K562 (cell line): ENCODE results near the gene TOR3A. TPM values are rescaled to one million over a fixed set of nuclear protein-coding genes. Genes with fewer than 3 reads are reported as not detected.

Experiments used
- CBFA2T2 ChIP-seq: fragments of 450-650 bp; conservative IDR thresholded peaks from 2 replicates; pipeline ENCODE4 v1.6.1; 2017; ENCODE audit warnings: mild to moderate bottlenecking
- DNMT1 ChIP-seq: fragments of 450-650 bp; IDR thresholded peaks from 2 replicates; pipeline ENCODE4 v1.6.1; 2016; ENCODE audit warnings: antibody characterized with exemption, mild to moderate bottlenecking
- EP300 ChIP-seq: IDR thresholded peaks from 2 replicates; pipeline ENCODE4 v1.6.1; 2012; ENCODE audit warnings: low read length, improper control_type of control experiment
- ETV1 ChIP-seq: fragments of 450-650 bp; conservative IDR thresholded peaks from 2 replicates; pipeline ENCODE4 v1.6.1; 2016; ENCODE audit warnings: missing genetic modification characterization, control low read depth, low read depth, missing compliant biosample characterization
- FOXJ2 ChIP-seq: fragments of 200-800 bp; sonication (Bioruptor generic); IDR thresholded peaks from 2 replicates; pipeline ENCODE4 v1.6.1; 2016; ENCODE audit warnings: missing genetic modification characterization, missing compliant biosample characterization
- GATAD2B ChIP-seq: fragments of 450-650 bp; IDR thresholded peaks from 2 replicates; pipeline ENCODE4 v1.6.1; 2017; ENCODE audit warnings: mild to moderate bottlenecking, borderline replicate concordance
- KDM4B ChIP-seq, 2 experiments: fragments of 450-650 bp in 1 of 2; sonication (generic) in 1 of 2; IDR thresholded peaks; 2 replicates each; pipeline ENCODE4 v1.6.1; 2016 to 2017; ENCODE audit warnings: borderline replicate concordance in 2 of 2, antibody characterized with exemption in 1 of 2, low read depth in 1 of 2, mild to moderate bottlenecking in 1 of 2
- MTA2 ChIP-seq: fragments of 450-650 bp; IDR thresholded peaks from 2 replicates; pipeline ENCODE4 v1.6.1; 2016; ENCODE audit warnings: low read depth
- NCOA2 ChIP-seq, 2 experiments: fragments of 450-650 bp; IDR thresholded peaks; 2 replicates each; pipeline ENCODE4 v1.6.1; 2018; ENCODE audit warnings: mild to moderate bottlenecking in 2 of 2, moderate library complexity in 1 of 2; ENCODE audit not compliant: partially characterized antibody in 2 of 2
- PCBP2 ChIP-seq: fragments of 200-400 bp; formaldehyde crosslinking; IDR thresholded peaks from 2 replicates; pipeline ENCODE4 v1.6.1; 2018; ENCODE audit warnings: low read length, low read depth, mild to moderate bottlenecking, moderate library complexity; ENCODE audit not compliant: poor library complexity, severe bottlenecking
- RBM39 ChIP-seq: fragments of 200-400 bp; formaldehyde crosslinking; optimal IDR thresholded peaks from 2 replicates; pipeline ENCODE3; 2018; ENCODE audit warnings: low read depth, low read length
- XRCC4 ChIP-seq: IDR thresholded peaks from one replicate; pipeline ENCODE4 v1.6.1; 2011; ENCODE audit not compliant: insufficient read depth, insufficient read length; ENCODE audit errors: extremely low read depth
- YBX1 ChIP-seq: fragments of 450-650 bp; IDR thresholded peaks from 2 replicates; pipeline ENCODE4 v1.7.1; 2016; ENCODE audit warnings: mild to moderate bottlenecking
- ZNF133 ChIP-seq: fragments of 250-450 bp; sonication (Bioruptor Pico); IDR thresholded peaks from 2 replicates; pipeline ENCODE4 v1.4.0; 2020; ENCODE audit warnings: mild to moderate bottlenecking
- ZNF280B ChIP-seq: fragments of 250-450 bp; sonication (Bioruptor Pico); IDR thresholded peaks from 2 replicates; pipeline ENCODE4 v1.5.1; 2021; ENCODE audit warnings: mild to moderate bottlenecking
- ZNF316 ChIP-seq: fragments of 450-650 bp; IDR thresholded peaks from 2 replicates; pipeline ENCODE4 v1.6.1; 2016
- ZNF668 ChIP-seq: fragments of 250-450 bp; sonication (Bioruptor Pico); IDR thresholded peaks from 2 replicates; pipeline ENCODE4 v1.8.0; 2022; ENCODE audit warnings: mild to moderate bottlenecking, inconsistent platforms
- ZNF740 ChIP-seq, 3 experiments: fragments of 200-800 bp in 1 of 3; sonication (Bioruptor generic) in 1 of 3; sonication (generic) in 1 of 3; formaldehyde crosslinking in 1 of 3; IDR thresholded peaks; 2 replicates each; pipeline versions ENCODE4 v1.6.1 to v1.8.0; 2016 to 2022; ENCODE audit warnings: mild to moderate bottlenecking in 2 of 3, missing compliant biosample characterization in 2 of 3, missing genetic modification characterization in 2 of 3, missing genetic modification reagents in 1 of 3
- ZNF764 ChIP-seq: fragments of 250-450 bp; sonication (Bioruptor Pico); IDR thresholded peaks from 2 replicates; pipeline ENCODE4 v1.4.0; 2020; ENCODE audit warnings: low read depth, mild to moderate bottlenecking, moderate library complexity
- ZNF766 ChIP-seq: fragments of 200-800 bp; sonication (Bioruptor generic); conservative IDR thresholded peaks from 2 replicates; pipeline ENCODE4 v1.6.1; 2016; ENCODE audit warnings: missing genetic modification characterization, missing compliant biosample characterization
- ZNF785 ChIP-seq: fragments of 250-450 bp; sonication (Bioruptor Pico); IDR thresholded peaks from 2 replicates; pipeline ENCODE4 v1.4.0; 2020; ENCODE audit warnings: mild to moderate bottlenecking
- polyA plus RNA-seq, 8 experiments: library from polyadenylated mRNA; depleted of rRNA in 4 of 8; stranded (reverse) in 5 of 8; unstranded in 3 of 8; fragments of >200 nt; fragmentation: Nextera tagmentation in 2 of 8; fragmentation: Illumina TruSeq in 1 of 8; extraction: Ambion mirVana in 2 of 8; extraction: Trizol in 1 of 8; gene quantifications; 2 replicates each; pipeline versions ENCODE4 v1.2.1 to v1.2.3, GENCODE V29; 2011 to 2014; ENCODE audit warnings: inconsistent platforms in 1 of 8, missing spikeins in 1 of 8
- total RNA-seq, 7 experiments: library from RNA; depleted of rRNA in 6 of 7; stranded (reverse); fragments of >200 nt in 6 of 7; fragmentation: Illumina TruSeq in 2 of 7; extraction: Trizol in 2 of 7; gene quantifications; 2 replicates each; pipeline versions ENCODE4 v1.2.1 to v1.2.3, GENCODE V29; 2011 to 2021; ENCODE audit warnings: low replicate concordance in 1 of 7
- TF ChIP-seq, protein P1 (sequence below): fragments of 200-800 bp; sonication (Bioruptor generic); IDR thresholded peaks from 2 replicates; pipeline ENCODE4 v1.6.1; 2017; ENCODE audit warnings: missing genetic modification characterization, missing compliant biosample characterization
- TF ChIP-seq, protein P2 (sequence below): sonication (generic); IDR thresholded peaks from 2 replicates; pipeline ENCODE4 v1.6.1; 2016

The TOR3A gene
- total and polyA plus RNA-seq, 9 of the 15 experiments (the other 6 are each of a cell fraction or from before 2014, with no cell fraction given) = 7.9 to 94.5 (median 39.7) TPM

- no peak for TF ChIP-seq ZNF280B
- no peak for TF ChIP-seq ZNF133 (CRISPR knock-in tag)
- TF ChIP-seq ZNF316 = no peak
- no peak for TF ChIP-seq ZNF785 (CRISPR knock-in tag)
- TF ChIP-seq GATAD2B = no peak
- TF ChIP-seq FOXJ2 (tag) = no peak; the same call in 1 of the 2 replicates
- peak; percentile 14; the same call in 1 of the 2 replicates for TF ChIP-seq EP300
- TF ChIP-seq MTA2 = no peak
- no peak for TF ChIP-seq ZNF740 (CRISPR knock-in tag; IDR thresholded peaks at IDR 0.05)
- TF ChIP-seq ZNF740 (tag; IDR thresholded peaks at IDR 0.05) = peak in 1 of 2 experiments; percentile 81; a peak in 2 of 4 replicates
- TF ChIP-seq RBM39 = no peak
- TF ChIP-seq, protein P1, sequence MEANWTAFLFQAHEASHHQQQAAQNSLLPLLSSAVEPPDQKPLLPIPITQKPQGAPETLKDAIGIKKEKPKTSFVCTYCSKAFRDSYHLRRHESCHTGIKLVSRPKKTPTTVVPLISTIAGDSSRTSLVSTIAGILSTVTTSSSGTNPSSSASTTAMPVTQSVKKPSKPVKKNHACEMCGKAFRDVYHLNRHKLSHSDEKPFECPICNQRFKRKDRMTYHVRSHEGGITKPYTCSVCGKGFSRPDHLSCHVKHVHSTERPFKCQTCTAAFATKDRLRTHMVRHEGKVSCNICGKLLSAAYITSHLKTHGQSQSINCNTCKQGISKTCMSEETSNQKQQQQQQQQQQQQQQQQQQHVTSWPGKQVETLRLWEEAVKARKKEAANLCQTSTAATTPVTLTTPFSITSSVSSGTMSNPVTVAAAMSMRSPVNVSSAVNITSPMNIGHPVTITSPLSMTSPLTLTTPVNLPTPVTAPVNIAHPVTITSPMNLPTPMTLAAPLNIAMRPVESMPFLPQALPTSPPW (CRISPR knock-in tag) = no peak
- TF ChIP-seq CBFA2T2 = no peak
- peak; percentile 60; the same call in 1 of the 2 replicates for TF ChIP-seq ZNF668
- TF ChIP-seq ZNF766 = peak; percentile 89
- TF ChIP-seq ZNF764 (CRISPR knock-in tag) = no peak
- TF ChIP-seq NCOA2 (IDR thresholded peaks at IDR 0.05; ENCODE audit: partially characterized antibody in 2 of 2) = no peak
- TF ChIP-seq, protein P2, sequence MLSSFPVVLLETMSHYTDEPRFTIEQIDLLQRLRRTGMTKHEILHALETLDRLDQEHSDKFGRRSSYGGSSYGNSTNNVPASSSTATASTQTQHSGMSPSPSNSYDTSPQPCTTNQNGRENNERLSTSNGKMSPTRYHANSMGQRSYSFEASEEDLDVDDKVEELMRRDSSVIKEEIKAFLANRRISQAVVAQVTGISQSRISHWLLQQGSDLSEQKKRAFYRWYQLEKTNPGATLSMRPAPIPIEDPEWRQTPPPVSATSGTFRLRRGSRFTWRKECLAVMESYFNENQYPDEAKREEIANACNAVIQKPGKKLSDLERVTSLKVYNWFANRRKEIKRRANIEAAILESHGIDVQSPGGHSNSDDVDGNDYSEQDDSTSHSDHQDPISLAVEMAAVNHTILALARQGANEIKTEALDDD = no peak
- TF ChIP-seq ETV1 (tag) = no peak; the same call in 1 of the 2 replicates
- TF ChIP-seq YBX1 = no peak
- no peak for TF ChIP-seq PCBP2
- no peak for TF ChIP-seq XRCC4
- TF ChIP-seq DNMT1 = 0 out of 2 replicates have a peak, but pooled peaks have one; percentile 50
- TF ChIP-seq KDM4B (IDR thresholded peaks at IDR 0.05; ENCODE audit: borderline replicate concordance in 2 of 2, low read depth in 1 of 2) = no peak
These were observed 23.1 kb upstream of the TOR3A start (continued) for GRCh38 chr1:179058487-179059483.
